ENCODE data around the gene SPCS1. TPM values are rescaled to one million over a fixed set of nuclear protein-coding genes. Genes with fewer than 3 reads are reported as not detected.

Gene SPCS1
- total RNA-seq, 1 experiment from 2014 or later: 101 TPM

GRCh38 chr3:52678265-52679198 lies 27.4 kb upstream of the SPCS1 start:
- no peak for TF ChIP-seq TCF7 (CRISPR knock-in tag; IDR thresholded peaks at IDR 0.05; ENCODE audit: low read depth)
- no peak for TF ChIP-seq NFE2L1 (CRISPR knock-in tag; IDR thresholded peaks at IDR 0.05)
- TF ChIP-seq NR3C1 (CRISPR knock-in tag; conservative IDR thresholded peaks at IDR 0.05; ENCODE audit: low read depth): no peak
- TF ChIP-seq PRRX2 (CRISPR knock-in tag; IDR thresholded peaks at IDR 0.05): no peak
- TF ChIP-seq ETV6 (CRISPR knock-in tag; IDR thresholded peaks at IDR 0.05): no peak
- TF ChIP-seq, protein P1, sequence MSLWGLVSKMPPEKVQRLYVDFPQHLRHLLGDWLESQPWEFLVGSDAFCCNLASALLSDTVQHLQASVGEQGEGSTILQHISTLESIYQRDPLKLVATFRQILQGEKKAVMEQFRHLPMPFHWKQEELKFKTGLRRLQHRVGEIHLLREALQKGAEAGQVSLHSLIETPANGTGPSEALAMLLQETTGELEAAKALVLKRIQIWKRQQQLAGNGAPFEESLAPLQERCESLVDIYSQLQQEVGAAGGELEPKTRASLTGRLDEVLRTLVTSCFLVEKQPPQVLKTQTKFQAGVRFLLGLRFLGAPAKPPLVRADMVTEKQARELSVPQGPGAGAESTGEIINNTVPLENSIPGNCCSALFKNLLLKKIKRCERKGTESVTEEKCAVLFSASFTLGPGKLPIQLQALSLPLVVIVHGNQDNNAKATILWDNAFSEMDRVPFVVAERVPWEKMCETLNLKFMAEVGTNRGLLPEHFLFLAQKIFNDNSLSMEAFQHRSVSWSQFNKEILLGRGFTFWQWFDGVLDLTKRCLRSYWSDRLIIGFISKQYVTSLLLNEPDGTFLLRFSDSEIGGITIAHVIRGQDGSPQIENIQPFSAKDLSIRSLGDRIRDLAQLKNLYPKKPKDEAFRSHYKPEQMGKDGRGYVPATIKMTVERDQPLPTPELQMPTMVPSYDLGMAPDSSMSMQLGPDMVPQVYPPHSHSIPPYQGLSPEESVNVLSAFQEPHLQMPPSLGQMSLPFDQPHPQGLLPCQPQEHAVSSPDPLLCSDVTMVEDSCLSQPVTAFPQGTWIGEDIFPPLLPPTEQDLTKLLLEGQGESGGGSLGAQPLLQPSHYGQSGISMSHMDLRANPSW (CRISPR knock-in tag; conservative IDR thresholded peaks at IDR 0.05; ENCODE audit: low read depth): no peak
- no peak for TF ChIP-seq GTF2I (CRISPR knock-in tag; conservative IDR thresholded peaks at IDR 0.05)
- TF ChIP-seq NR1H2 (CRISPR knock-in tag; IDR thresholded peaks at IDR 0.05): no peak
- TF ChIP-seq GRHL2 (CRISPR knock-in tag; IDR thresholded peaks at IDR 0.05; ENCODE audit: insufficient replicate concordance, severe bottlenecking): no peak
- TF ChIP-seq ZNF121 (CRISPR knock-in tag; IDR thresholded peaks at IDR 0.05): no peak
- TF ChIP-seq, protein P2, sequence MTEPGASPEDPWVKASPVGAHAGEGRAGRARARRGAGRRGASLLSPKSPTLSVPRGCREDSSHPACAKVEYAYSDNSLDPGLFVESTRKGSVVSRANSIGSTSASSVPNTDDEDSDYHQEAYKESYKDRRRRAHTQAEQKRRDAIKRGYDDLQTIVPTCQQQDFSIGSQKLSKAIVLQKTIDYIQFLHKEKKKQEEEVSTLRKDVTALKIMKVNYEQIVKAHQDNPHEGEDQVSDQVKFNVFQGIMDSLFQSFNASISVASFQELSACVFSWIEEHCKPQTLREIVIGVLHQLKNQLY (CRISPR knock-in tag; IDR thresholded peaks at IDR 0.05): no peak
- TF ChIP-seq, protein P3, sequence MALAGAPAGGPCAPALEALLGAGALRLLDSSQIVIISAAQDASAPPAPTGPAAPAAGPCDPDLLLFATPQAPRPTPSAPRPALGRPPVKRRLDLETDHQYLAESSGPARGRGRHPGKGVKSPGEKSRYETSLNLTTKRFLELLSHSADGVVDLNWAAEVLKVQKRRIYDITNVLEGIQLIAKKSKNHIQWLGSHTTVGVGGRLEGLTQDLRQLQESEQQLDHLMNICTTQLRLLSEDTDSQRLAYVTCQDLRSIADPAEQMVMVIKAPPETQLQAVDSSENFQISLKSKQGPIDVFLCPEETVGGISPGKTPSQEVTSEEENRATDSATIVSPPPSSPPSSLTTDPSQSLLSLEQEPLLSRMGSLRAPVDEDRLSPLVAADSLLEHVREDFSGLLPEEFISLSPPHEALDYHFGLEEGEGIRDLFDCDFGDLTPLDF (CRISPR knock-in tag; IDR thresholded peaks at IDR 0.05): no peak
- no peak for TF ChIP-seq EMX1 (CRISPR knock-in tag; IDR thresholded peaks at IDR 0.05)
- TF ChIP-seq ZNF671 (CRISPR knock-in tag; IDR thresholded peaks at IDR 0.05): no peak
- TF ChIP-seq, protein P4, sequence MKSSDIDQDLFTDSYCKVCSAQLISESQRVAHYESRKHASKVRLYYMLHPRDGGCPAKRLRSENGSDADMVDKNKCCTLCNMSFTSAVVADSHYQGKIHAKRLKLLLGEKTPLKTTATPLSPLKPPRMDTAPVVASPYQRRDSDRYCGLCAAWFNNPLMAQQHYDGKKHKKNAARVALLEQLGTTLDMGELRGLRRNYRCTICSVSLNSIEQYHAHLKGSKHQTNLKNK (CRISPR knock-in tag; IDR thresholded peaks at IDR 0.05): no peak
- TF ChIP-seq ZNF425 (CRISPR knock-in tag; conservative IDR thresholded peaks at IDR 0.05): no peak
- no peak for TF ChIP-seq NR2C2 (CRISPR knock-in tag; IDR thresholded peaks at IDR 0.05)
- Mint-ChIP-seq H3K4me1 (peaks cover 5% of the 10 kb centered on the region), H3K9me3 (no peaks in the 10 kb centered on the region), H3K36me3 (peaks cover 29% of the 10 kb centered on the region), H3K27ac (peak overlapping the region; percentile 28; the same call in 1 of the 2 replicates), H3K27me3 (ENCODE audit: low read depth) (no peaks in the 10 kb centered on the region), H3K4me3 (no peak overlapping the region)
- CTCF ChIA-PET: no interaction called here
- POLR2A ChIA-PET: no interaction called here
- DNase-seq (ENCODE audit: low spot score): no peak
- no peak for ATAC-seq

DNA sequence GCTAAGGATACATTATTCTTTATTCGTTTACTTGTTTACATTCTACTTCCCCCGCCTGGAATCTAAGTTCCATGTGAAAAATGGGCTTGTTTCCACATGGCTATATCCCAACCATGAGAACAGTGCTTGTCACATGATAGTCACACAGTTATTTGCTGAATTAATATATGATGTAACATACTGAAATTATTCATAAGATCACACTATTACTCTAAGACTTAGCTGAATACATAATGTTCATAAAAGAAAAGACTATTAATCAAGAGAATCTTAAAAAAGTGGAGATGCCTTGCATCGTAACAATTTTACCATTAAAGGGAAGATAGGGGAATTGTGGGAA lies 26.7 kb upstream of the SPCS1 start:
- Mint-ChIP-seq H3K4me3 (no peak overlapping the region), H3K36me3 (peaks cover 29% of the 10 kb centered on the region), H3K27ac (no peak overlapping the region), H3K9me3 (no peaks in the 10 kb centered on the region), H3K4me1 (peaks cover 8% of the 10 kb centered on the region), H3K27me3 (ENCODE audit: low read depth) (no peaks in the 10 kb centered on the region)
- CTCF ChIA-PET: no interaction called here
- no peak for DNase-seq (ENCODE audit: low spot score)
- ATAC-seq: no peak
- POLR2A ChIA-PET: no interaction called here
- TF ChIP-seq ZNF317 (CRISPR knock-in tag; IDR thresholded peaks at IDR 0.05; ENCODE audit: borderline replicate concordance, low read depth) (no peak), PREB (CRISPR knock-in tag; IDR thresholded peaks at IDR 0.05; ENCODE audit: borderline replicate concordance) (no peak), PRRX2 (CRISPR knock-in tag; IDR thresholded peaks at IDR 0.05) (no peak), HMGXB4 (CRISPR knock-in tag; IDR thresholded peaks at IDR 0.05) (no peak), RELA (CRISPR knock-in tag; IDR thresholded peaks at IDR 0.05; ENCODE audit: borderline replicate concordance) (no peak), MXD4 (CRISPR knock-in tag; IDR thresholded peaks at IDR 0.05; ENCODE audit: borderline replicate concordance) (no peak), MYBL2 (CRISPR knock-in tag; IDR thresholded peaks at IDR 0.05) (no peak), ATF1 (CRISPR knock-in tag; IDR thresholded peaks at IDR 0.05) (no peak)
- TF ChIP-seq, protein P2 (CRISPR knock-in tag; IDR thresholded peaks at IDR 0.05): no peak

Measured in WTC11 (cell line).